ENCODE results near the gene TRIO.

The TRIO gene

DNA sequence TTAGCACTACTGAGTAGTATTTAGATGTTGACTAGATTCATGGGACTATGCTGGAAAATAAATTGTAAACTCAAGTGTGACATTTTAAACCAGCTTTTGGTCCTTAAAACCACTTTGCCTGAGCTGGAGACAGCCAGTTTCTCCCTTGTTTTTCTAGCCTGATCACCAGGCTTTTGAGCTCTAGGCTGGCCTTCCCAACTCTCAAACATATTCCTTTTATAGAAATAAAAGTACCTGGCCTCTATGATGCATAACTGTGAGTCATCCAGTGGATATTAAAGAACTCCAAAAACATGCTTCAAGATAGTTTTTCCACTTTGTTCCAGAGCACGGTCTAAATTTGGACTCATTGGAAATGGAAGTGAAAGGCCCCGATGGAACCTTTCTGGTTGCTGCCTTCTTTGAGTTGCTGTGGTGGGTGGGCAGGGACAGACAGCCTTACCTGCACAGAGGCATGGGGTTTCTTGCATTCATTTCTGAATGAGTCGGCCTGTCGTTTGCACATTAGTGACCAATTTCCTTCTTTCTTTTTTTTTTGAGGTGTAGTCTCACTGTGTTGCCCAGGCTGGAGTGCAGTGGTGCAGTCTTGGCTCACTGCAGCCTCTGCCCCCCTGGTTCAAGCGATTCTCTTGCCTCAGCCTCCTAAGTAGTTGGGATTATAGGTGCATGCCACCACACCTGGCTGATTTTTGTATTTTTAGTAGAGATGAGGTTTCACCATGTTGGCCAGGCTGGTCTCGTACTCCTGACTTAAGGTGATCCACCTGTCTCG, 43.1 kb downstream of the TRIO start:
- no CpG with 5 or more reads among the region's 7 CpGs for WGBS (ENCODE audit: insufficient coverage, insufficient read length)
- H3K4me3 ChIP-seq (ENCODE audit: low read length): no peak overlapping the region
- DNase-seq (ENCODE audit: low read depth, low spot score): no peak
- no peak overlapping the region for H3K27ac ChIP-seq (ENCODE audit: low read length)
- H3K4me1 ChIP-seq (ENCODE audit: control insufficient read depth, insufficient read depth, low read length): peaks cover 10% of the 10 kb centered on the region
- no peaks in the 10 kb centered on the region for H3K9me3 ChIP-seq (ENCODE audit: control insufficient read depth, insufficient read depth, low read length)
- no peaks in the 10 kb centered on the region for H3K36me3 ChIP-seq (ENCODE audit: control insufficient read depth, insufficient read depth, low read length)
- no peaks in the 10 kb centered on the region for H3K27me3 ChIP-seq (ENCODE audit: control insufficient read depth, insufficient read depth, low read length)

DNA sequence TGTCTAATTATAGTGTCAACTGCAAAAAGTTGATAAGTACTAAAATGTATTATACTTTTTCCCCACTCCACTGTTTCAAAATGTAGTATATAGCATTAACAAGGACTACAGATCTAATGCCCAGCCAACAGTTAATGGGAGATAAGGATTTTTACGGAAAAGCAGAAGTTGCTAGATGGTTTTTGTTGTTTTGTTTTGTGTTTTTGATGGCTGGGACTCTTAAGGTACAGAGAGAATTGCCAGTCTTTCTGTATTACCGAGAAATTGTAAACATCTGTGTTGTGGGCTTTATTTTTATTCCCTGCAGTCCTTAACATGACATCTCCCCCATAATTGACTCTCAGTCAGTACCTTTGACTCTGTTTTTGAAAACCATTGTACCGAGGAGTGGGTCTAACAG, 44.0 kb downstream of the TRIO start:
- Histone ChIP-seq H3K27ac (ENCODE audit: low read length) (no peak overlapping the region), H3K4me1 (ENCODE audit: control insufficient read depth, insufficient read depth, low read length) (peaks cover 8% of the 10 kb centered on the region; the same call in 1 of the 2 replicates), H3K36me3 (ENCODE audit: control insufficient read depth, insufficient read depth, low read length) (no peaks in the 10 kb centered on the region), H3K9me3 (ENCODE audit: control insufficient read depth, insufficient read depth, low read length) (no peaks in the 10 kb centered on the region), H3K27me3 (ENCODE audit: control insufficient read depth, insufficient read depth, low read length) (no peaks in the 10 kb centered on the region), H3K4me3 (ENCODE audit: low read length) (no peak overlapping the region)
- 100% methylated on average over 1 of the region's 3 CpGs for WGBS (ENCODE audit: insufficient coverage, insufficient read length)
- DNase-seq (ENCODE audit: low read depth, low spot score): no peak

GRCh38 chr5:14187660-14188059, 44.5 kb downstream of the TRIO start:
- no peak overlapping the region for H3K27ac ChIP-seq (ENCODE audit: low read length)
- H3K27me3 ChIP-seq (ENCODE audit: control insufficient read depth, insufficient read depth, low read length): no peaks in the 10 kb centered on the region
- H3K36me3 ChIP-seq (ENCODE audit: control insufficient read depth, insufficient read depth, low read length): no peaks in the 10 kb centered on the region
- DNase-seq (ENCODE audit: low read depth, low spot score): no peak
- H3K4me1 ChIP-seq (ENCODE audit: control insufficient read depth, insufficient read depth, low read length): peaks cover 8% of the 10 kb centered on the region; the same call in 1 of the 2 replicates
- WGBS (ENCODE audit: insufficient coverage, insufficient read length): 100% methylated on average over 1 of the region's 5 CpGs
- H3K9me3 ChIP-seq (ENCODE audit: control insufficient read depth, insufficient read depth, low read length): no peaks in the 10 kb centered on the region
- no peak overlapping the region for H3K4me3 ChIP-seq (ENCODE audit: low read length)

DNA sequence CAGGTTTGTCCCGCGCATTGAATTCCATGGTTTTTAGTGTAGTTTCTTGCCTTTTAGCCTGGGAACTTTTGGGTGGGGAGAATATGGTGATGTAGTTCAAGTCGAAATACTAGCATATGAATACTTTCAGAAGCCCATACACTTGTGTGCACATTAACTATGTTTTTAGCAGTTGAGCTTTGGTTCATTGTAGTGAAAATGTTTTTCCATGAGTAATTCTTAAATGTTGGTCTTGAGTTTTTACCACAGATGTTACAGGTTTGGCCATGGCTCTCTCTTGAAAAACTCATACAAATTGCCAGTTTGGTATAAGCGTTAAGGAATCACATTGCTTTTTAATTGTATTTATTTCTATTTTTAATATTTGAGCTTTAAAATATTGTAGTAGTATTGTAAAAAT, 45.6 kb downstream of the TRIO start:
- H3K27ac ChIP-seq (ENCODE audit: low read length): no peak overlapping the region
- no peak overlapping the region for H3K4me3 ChIP-seq (ENCODE audit: low read length)
- H3K27me3 ChIP-seq (ENCODE audit: control insufficient read depth, insufficient read depth, low read length): no peaks in the 10 kb centered on the region
- H3K36me3 ChIP-seq (ENCODE audit: control insufficient read depth, insufficient read depth, low read length): no peaks in the 10 kb centered on the region
- no peak for DNase-seq (ENCODE audit: low read depth, low spot score)
- peaks cover 4% of the 10 kb centered on the region; the same call in 1 of the 2 replicates for H3K4me1 ChIP-seq (ENCODE audit: control insufficient read depth, insufficient read depth, low read length)
- H3K9me3 ChIP-seq (ENCODE audit: control insufficient read depth, insufficient read depth, low read length): no peaks in the 10 kb centered on the region
- no CpG with 5 or more reads among the region's 4 CpGs for WGBS (ENCODE audit: insufficient coverage, insufficient read length)

DNA sequence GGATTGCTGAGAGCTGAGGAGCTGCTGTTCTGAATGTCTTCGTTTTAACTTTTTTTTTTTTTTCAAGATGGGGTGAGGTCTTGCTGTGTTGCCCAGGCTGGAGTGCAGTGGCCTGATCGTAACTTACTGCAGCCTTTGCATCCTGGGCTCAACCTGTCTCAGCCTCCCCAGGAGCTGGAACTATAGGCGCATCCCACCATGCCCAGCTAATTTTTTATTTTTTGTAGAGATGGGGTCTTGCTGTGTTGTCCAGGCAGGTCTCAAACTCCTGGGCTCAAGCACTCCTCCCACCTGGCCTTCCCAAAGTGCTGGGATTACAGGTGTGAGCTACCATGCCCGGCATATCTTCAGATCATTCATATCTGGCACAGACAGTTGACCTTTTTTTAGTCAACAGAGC, 46.5 kb downstream of the TRIO start:
- Histone ChIP-seq H3K27ac (ENCODE audit: low read length) (no peak overlapping the region), H3K4me3 (ENCODE audit: low read length) (no peak overlapping the region), H3K9me3 (ENCODE audit: control insufficient read depth, insufficient read depth, low read length) (no peaks in the 10 kb centered on the region), H3K36me3 (ENCODE audit: control insufficient read depth, insufficient read depth, low read length) (no peaks in the 10 kb centered on the region), H3K4me1 (ENCODE audit: control insufficient read depth, insufficient read depth, low read length) (peaks cover 3% of the 10 kb centered on the region; the same call in 1 of the 2 replicates), H3K27me3 (ENCODE audit: control insufficient read depth, insufficient read depth, low read length) (no peaks in the 10 kb centered on the region)
- DNase-seq (ENCODE audit: low read depth, low spot score): no peak
- no CpG with 5 or more reads among the region's 4 CpGs for WGBS (ENCODE audit: insufficient coverage, insufficient read length)

GRCh38 chr5:14190194-14191164, 47.3 kb downstream of the TRIO start:
- peaks cover 1% of the 10 kb centered on the region; the same call in 1 of the 2 replicates for H3K4me1 ChIP-seq (ENCODE audit: control insufficient read depth, insufficient read depth, low read length)
- no peak for DNase-seq (ENCODE audit: low read depth, low spot score)

GRCh38 chr5:14191325-14191724, 48.2 kb downstream of the TRIO start:
- Histone ChIP-seq H3K27ac (ENCODE audit: low read length) (no peak overlapping the region), H3K9me3 (ENCODE audit: control insufficient read depth, insufficient read depth, low read length) (no peaks in the 10 kb centered on the region), H3K27me3 (ENCODE audit: control insufficient read depth, insufficient read depth, low read length) (no peaks in the 10 kb centered on the region), H3K36me3 (ENCODE audit: control insufficient read depth, insufficient read depth, low read length) (no peaks in the 10 kb centered on the region), H3K4me1 (ENCODE audit: control insufficient read depth, insufficient read depth, low read length) (peaks cover 1% of the 10 kb centered on the region; the same call in 1 of the 2 replicates), H3K4me3 (ENCODE audit: low read length) (no peak overlapping the region)
- WGBS (ENCODE audit: insufficient coverage, insufficient read length): no CpG with 5 or more reads among the region's 3 CpGs
- no peak for DNase-seq (ENCODE audit: low read depth, low spot score)

More at GRCh38 chr5:14190194-14191164, 47.3 kb downstream of the TRIO start:
- Histone ChIP-seq H3K27ac (ENCODE audit: low read length) (no peak overlapping the region), H3K4me3 (ENCODE audit: low read length) (no peak overlapping the region), H3K36me3 (ENCODE audit: control insufficient read depth, insufficient read depth, low read length) (no peaks in the 10 kb centered on the region), H3K27me3 (ENCODE audit: control insufficient read depth, insufficient read depth, low read length) (no peaks in the 10 kb centered on the region), H3K9me3 (ENCODE audit: control insufficient read depth, insufficient read depth, low read length) (no peaks in the 10 kb centered on the region)
- WGBS (ENCODE audit: insufficient coverage, insufficient read length): no CpG with 5 or more reads among the region's 13 CpGs

GRCh38 chr5:14193496-14193895, 50.4 kb downstream of the TRIO start:
- H3K4me3 ChIP-seq (ENCODE audit: low read length): no peak overlapping the region
- no peaks in the 10 kb centered on the region for H3K36me3 ChIP-seq (ENCODE audit: control insufficient read depth, insufficient read depth, low read length)
- no peaks in the 10 kb centered on the region for H3K9me3 ChIP-seq (ENCODE audit: control insufficient read depth, insufficient read depth, low read length)
- DNase-seq (ENCODE audit: low read depth, low spot score): no peak
- no peaks in the 10 kb centered on the region for H3K27me3 ChIP-seq (ENCODE audit: control insufficient read depth, insufficient read depth, low read length)
- H3K4me1 ChIP-seq (ENCODE audit: control insufficient read depth, insufficient read depth, low read length): peaks cover 2% of the 10 kb centered on the region; the same call in 1 of the 2 replicates
- no CpG with 5 or more reads among the region's 4 CpGs for WGBS (ENCODE audit: insufficient coverage, insufficient read length)
- H3K27ac ChIP-seq (ENCODE audit: low read length): no peak overlapping the region

- Histone ChIP-seq H3K9me3 (ENCODE audit: control insufficient read depth, insufficient read depth, low read length) (no peaks in the 10 kb centered on the region), H3K4me3 (ENCODE audit: low read length) (no peak overlapping the region), H3K36me3 (ENCODE audit: control insufficient read depth, insufficient read depth, low read length) (no peaks in the 10 kb centered on the region), H3K27me3 (ENCODE audit: control insufficient read depth, insufficient read depth, low read length) (no peaks in the 10 kb centered on the region), H3K4me1 (ENCODE audit: control insufficient read depth, insufficient read depth, low read length) (peaks cover 2% of the 10 kb centered on the region; the same call in 1 of the 2 replicates), H3K27ac (ENCODE audit: low read length) (no peak overlapping the region)
- no CpG with 5 or more reads among the region's 5 CpGs for WGBS (ENCODE audit: insufficient coverage, insufficient read length)
- DNase-seq (ENCODE audit: low read depth, low spot score): no peak
Measured at GRCh38 chr5:14195588-14195987, 52.4 kb downstream of the TRIO start.

DNA sequence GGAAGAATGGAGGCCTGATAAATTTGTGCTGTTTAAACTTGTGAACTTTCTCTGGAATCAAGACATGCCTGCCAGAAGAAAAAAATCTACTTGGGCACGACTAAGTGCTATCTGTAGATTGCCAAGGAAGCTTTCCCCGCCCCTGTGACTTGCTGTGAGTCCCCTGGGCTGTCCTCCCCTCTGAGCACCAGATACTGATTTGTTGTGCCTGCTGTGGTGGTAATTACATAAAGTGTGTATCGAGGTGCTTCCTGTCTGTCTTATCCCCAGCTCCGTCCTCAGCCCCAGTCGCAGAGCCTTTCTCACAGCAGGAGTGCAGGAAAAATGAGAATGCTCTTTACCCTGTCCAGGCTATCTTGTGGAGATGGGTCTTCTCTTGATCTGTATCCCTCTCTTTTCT, 53.9 kb downstream of the TRIO start:
- whole genome bisulfite sequencing (ENCODE audit: insufficient coverage, insufficient read length): no CpG with 5 or more reads among the region's 5 CpGs
- no peaks in the 10 kb centered on the region for H3K27me3 ChIP-seq (ENCODE audit: control insufficient read depth, insufficient read depth, low read length)
- H3K27ac ChIP-seq (ENCODE audit: low read length): no peak overlapping the region
- no peaks in the 10 kb centered on the region for H3K9me3 ChIP-seq (ENCODE audit: control insufficient read depth, insufficient read depth, low read length)
- H3K4me3 ChIP-seq (ENCODE audit: low read length): no peak overlapping the region
- no peak for DNase-seq (ENCODE audit: low read depth, low spot score)
- no peaks in the 10 kb centered on the region for H3K36me3 ChIP-seq (ENCODE audit: control insufficient read depth, insufficient read depth, low read length)
- peaks cover 2% of the 10 kb centered on the region; the same call in 1 of the 2 replicates for H3K4me1 ChIP-seq (ENCODE audit: control insufficient read depth, insufficient read depth, low read length)
